ENCODE data around the gene NFIC.
"Not testable (repeated sequence)": the region's sequence is repeated elsewhere in the genome, so short reads cannot be mapped to it uniquely, and the experiment has no call there.

Gene NFIC

GRCh38 chr19:3497757-3498520 lies 131.6 kb downstream of the NFIC start:
- DNase-seq = no peak

GRCh38 chr19:3499738-3500428 lies 133.5 kb downstream of the NFIC start:
- DNase-seq = no peak

GRCh38 chr19:3500429-3501101 lies 134.2 kb downstream of the NFIC start, which contains the start of gene DOHH:
Gene DOHH, minus strand, starts transcription at chr19:3500674. Its CDS starts 3,860 bp downstream, at chr19:3496814.
- DNase-seq = peak; percentile 95 to 97

- no peak for DNase-seq
These were observed 135.4 kb downstream of the NFIC start for GRCh38 chr19:3501780-3502179.

- no peak for DNase-seq
These were observed 136.7 kb downstream of the NFIC start for GRCh38 chr19:3503036-3503572.

GRCh38 chr19:3504735-3505134 lies 138.4 kb downstream of the NFIC start:
- no peak for DNase-seq

- peak; percentile 98 to 99 for DNase-seq
These were observed 139.4 kb downstream of the NFIC start, which contains the start of gene FZR1 for GRCh38 chr19:3505598-3506383. Gene FZR1, plus strand, starts transcription at chr19:3506311. Its CDS starts 16,679 bp downstream, at chr19:3522990.

- DNase-seq = no peak
These were observed 140.3 kb downstream of the NFIC start for GRCh38 chr19:3506384-3507340.

- DNase-seq = peak in 1 of 2 experiments; percentile 17
These were observed 141.2 kb downstream of the NFIC start for GRCh38 chr19:3507371-3508120.

GRCh38 chr19:3508121-3508661 lies 141.8 kb downstream of the NFIC start:
- not testable (repeated sequence) for DNase-seq

- DNase-seq = no peak
These were observed 142.6 kb downstream of the NFIC start for GRCh38 chr19:3508771-3509535.

- DNase-seq = no peak
These were observed 143.2 kb downstream of the NFIC start for GRCh38 chr19:3509566-3509989.

- no peak for DNase-seq
These were observed 144.3 kb downstream of the NFIC start for GRCh38 chr19:3510727-3511126.

- DNase-seq = no peak
These were observed 145.3 kb downstream of the NFIC start for GRCh38 chr19:3511506-3512251.

GRCh38 chr19:3512562-3513228 lies 146.3 kb downstream of the NFIC start:
- no peak for DNase-seq

- no peak for DNase-seq
These were observed 147.1 kb downstream of the NFIC start for GRCh38 chr19:3513229-3514140.

GRCh38 chr19:3514930-3515329 lies 148.5 kb downstream of the NFIC start:
- no peak for DNase-seq

Measured in NCI-H2081 (cell line).